Epidermal melanocyte (primary cell): ENCODE data around the gene ZNF556.
"Not testable (repeated sequence)": the region's sequence is repeated elsewhere in the genome, so short reads cannot be mapped to it uniquely, and the experiment has no call there.

ENCODE experiments used
- DNase-seq: peaks from one replicate; pipeline ENCODE4 v3.0.0; 2011; ENCODE audit warnings: low spot score; ENCODE audit not compliant: insufficient read length

The ZNF556 gene

DNA sequence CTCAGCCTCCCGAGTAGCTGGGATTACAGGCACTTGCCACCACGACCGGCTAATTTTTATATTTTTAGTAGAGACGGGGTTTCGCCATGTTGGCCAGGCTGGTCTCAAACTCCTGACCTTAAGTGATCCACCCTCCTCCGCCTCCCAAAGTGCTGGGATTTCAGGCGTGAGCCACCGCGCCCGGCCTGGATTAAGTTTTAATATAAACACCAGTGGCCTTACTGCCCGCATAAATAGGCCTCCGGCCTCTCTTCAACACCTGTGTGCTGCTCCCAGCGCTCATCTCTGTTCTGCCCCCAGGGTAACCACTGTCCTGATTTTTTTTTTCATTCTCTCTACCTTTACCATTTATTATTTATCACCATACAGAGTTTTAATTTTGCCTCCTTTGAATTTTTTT is 36.2 kb downstream of the ZNF556 start:
- DNase-seq = not testable (repeated sequence)

DNA sequence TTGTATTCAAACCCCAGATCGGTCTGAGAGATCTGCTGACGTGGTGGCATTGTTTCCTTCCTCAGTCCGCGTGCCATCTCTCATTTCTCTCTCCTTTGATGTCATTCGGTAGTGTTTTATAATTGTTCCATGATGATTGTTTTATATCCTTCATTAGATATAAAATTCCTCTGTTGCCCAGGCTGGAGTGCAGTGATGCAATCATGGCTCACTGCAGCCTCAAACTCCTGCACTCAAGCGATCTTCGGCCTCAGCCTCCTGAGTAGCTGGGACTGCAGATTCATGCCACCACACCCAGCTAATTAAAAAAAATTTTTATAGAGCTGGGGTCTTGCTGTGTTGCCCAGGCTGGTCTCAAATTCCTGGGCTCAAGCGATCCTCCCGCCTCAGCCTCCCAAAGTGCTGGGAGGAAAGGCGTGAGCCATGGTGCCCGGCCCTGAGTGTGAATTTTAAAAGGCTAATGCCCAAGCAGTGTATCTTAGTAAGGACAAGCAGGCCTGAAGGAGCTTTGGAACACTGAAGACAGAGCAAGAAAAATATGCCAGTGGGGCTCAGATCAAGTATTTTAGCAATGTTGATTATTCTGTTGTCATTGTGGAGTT is 38.9 kb downstream of the ZNF556 start:
- no peak for DNase-seq

DNA sequence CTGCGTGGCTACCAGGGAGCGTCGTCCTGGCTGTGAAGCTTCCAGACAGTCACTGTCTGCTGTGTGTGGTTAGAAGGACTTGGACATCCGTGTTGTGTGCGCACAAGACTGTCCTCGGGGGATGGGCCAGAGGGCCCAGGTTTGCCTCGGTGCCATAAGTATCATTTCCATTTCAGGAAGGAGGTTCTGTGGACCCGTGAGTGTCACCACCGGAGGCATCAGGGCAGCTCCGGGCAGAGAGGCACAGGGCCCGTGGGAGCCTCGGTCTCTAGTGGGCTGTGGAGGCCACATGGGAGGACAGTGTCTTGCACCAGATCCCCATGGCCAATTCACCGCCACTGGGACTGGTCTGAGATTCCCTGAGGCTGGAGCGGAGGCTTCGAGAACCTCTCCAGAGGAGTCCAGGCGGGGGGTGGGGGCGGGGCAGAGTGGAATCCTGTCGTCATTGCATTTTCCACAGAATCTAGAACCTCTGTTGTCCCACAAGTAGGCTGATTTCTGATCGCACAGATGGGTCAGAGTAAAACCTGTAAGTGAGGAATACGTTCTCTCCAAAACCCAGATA is 39.6 kb downstream of the ZNF556 start:
- DNase-seq = no peak

DNA sequence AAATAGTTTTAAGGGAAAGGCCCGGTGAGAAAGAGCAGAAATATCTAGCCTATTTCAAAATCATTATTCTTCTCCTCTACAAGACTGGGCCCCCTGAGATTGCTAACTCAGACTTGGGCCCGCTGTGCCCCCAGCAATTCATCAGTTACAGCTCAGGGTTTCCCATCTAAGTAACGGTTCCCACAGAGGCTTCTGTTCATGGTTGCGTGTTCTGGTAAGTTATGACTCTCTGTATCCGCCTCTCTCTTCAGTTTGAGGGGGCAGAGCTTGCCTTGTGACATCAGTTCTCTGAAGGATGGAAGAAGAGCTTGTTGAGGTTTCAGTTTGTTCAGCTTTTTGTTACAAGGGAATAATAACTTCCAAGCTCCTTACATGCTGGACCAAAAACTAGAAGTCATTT is 45.2 kb downstream of the ZNF556 start:
- DNase-seq = no peak

GRCh38 chr19:2917275-2918184 is 50.4 kb downstream of the ZNF556 start:
- no peak for DNase-seq

DNA sequence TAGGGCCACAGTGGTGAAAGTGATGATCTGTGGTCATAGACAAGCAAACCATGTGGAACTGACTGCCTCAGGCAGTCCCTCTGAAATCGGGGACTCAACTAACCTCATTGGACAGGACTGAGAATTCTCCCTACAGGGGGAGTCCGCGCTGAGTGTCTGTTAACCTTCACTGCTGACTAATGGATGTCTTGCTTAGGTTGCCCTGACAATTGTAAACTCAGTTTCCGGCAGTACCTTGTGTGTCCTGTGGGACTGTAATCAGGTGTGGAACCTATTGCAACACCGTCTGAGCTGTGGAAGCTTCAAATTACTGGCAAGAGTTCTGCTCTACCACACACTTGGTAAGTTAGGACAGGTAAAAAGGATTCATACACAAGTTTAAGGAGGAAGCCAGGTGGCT is 55.9 kb downstream of the ZNF556 start:
- no peak for DNase-seq

GRCh38 chr19:2923510-2923909 is 56.4 kb downstream of the ZNF556 start:
- DNase-seq = peak; percentile 96

- DNase-seq = no peak
These were observed 59.4 kb downstream of the ZNF556 start for GRCh38 chr19:2926341-2927031.

DNA sequence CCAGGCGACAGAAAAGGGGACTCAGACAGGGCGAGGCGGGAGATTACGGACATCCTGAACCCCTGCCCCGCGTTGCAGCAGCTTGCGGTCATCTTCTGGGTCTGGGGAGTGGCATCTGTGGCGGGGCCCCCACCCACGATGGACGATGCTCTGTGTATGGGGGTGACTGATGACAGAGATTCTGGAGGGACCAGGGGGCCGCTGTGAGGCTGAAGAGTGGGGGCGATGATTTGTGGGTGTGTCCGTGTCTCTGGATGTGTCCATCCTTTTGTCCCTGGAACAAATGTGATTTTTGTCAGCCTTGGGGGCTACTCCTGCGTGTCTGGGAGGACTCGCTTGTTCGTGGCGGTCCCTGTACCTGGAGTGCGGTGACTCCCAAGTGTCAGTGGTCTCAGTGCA is 59.9 kb downstream of the ZNF556 start:
- DNase-seq = no peak
